Suprapubic skin (tissue), 4 donors: ENCODE results near the gene RETSAT. TPM values are rescaled to one million over a fixed set of nuclear protein-coding genes. Genes with fewer than 3 reads are reported as not detected.
A peak's percentile ranks its signal among the peaks of the same experiment; 100 is the strongest.

Source experiments
- DNase-seq, 2 donors: peaks; one replicate each; pipeline ENCODE4 v3.0.0-alpha.2; 2019; ENCODE audit warnings: low spot score in 2 of 2
- H3K27ac ChIP-seq: fragments of 200-600 bp; sonication (generic); one replicate; pipeline ENCODE4 v1.5.1; 2019
- H3K27me3 ChIP-seq: fragments of 200-600 bp; sonication (generic); one replicate; pipeline ENCODE4 v1.5.1; 2019
- H3K36me3 ChIP-seq: fragments of 200-600 bp; sonication (generic); one replicate; pipeline ENCODE4 v1.5.1; 2019
- H3K4me1 ChIP-seq: fragments of 200-600 bp; sonication (generic); one replicate; pipeline ENCODE4 v1.5.1; 2019
- H3K4me3 ChIP-seq: fragments of 200-600 bp; sonication (generic); one replicate; pipeline ENCODE4 v1.5.1; 2019; ENCODE audit warnings: mild to moderate bottlenecking
- H3K9me3 ChIP-seq: fragments of 200-600 bp; sonication (generic); one replicate; pipeline ENCODE4 v1.5.1; 2019
- CTCF ChIP-seq, 2 donors: fragments of 200-600 bp in 1 of 2; fragments of 450-650 bp in 1 of 2; sonication (generic) in 1 of 2; IDR thresholded peaks; one replicate each; pipeline ENCODE4 v1.5.1; 2016 to 2019; ENCODE audit warnings: antibody characterized with exemption in 2 of 2, mild to moderate bottlenecking in 1 of 2, moderate library complexity in 1 of 2
- EP300 ChIP-seq: sonication (generic); formaldehyde crosslinking; IDR thresholded peaks from one replicate; pipeline ENCODE4 v1.6.1; 2017; ENCODE audit warnings: antibody characterized with exemption
- POLR2A ChIP-seq, 2 donors: fragments of 450-650 bp; IDR thresholded peaks; one replicate each; pipeline ENCODE4 v1.6.1; 2017; ENCODE audit warnings: antibody characterized with exemption in 2 of 2, mild to moderate bottlenecking in 2 of 2, moderate library complexity in 2 of 2
- POLR2AphosphoS5 ChIP-seq, 3 donors: sonication (generic); formaldehyde crosslinking; IDR thresholded peaks; one replicate each; pipeline ENCODE4 v1.6.1; 2017; ENCODE audit warnings: antibody characterized with exemption in 3 of 3
- WGBS: methylation state at CpG from one replicate; pipeline ENCODE4 v1.1.5; 2018; 5-methylcytosine and 5-hydroxymethylcytosine counted together
- total RNA-seq, 4 donors: library from RNA; depleted of rRNA; stranded (reverse); fragments of >200 nt; gene quantifications; one replicate each; pipeline ENCODE4 v1.1.0, GENCODE V29; 2016

Gene RETSAT
- 100 to 1,000 TPM in 3 of 4 donors, 10 to 100 TPM in 1; 92.4 to 126 (median 117) TPM for total RNA-seq

DNA sequence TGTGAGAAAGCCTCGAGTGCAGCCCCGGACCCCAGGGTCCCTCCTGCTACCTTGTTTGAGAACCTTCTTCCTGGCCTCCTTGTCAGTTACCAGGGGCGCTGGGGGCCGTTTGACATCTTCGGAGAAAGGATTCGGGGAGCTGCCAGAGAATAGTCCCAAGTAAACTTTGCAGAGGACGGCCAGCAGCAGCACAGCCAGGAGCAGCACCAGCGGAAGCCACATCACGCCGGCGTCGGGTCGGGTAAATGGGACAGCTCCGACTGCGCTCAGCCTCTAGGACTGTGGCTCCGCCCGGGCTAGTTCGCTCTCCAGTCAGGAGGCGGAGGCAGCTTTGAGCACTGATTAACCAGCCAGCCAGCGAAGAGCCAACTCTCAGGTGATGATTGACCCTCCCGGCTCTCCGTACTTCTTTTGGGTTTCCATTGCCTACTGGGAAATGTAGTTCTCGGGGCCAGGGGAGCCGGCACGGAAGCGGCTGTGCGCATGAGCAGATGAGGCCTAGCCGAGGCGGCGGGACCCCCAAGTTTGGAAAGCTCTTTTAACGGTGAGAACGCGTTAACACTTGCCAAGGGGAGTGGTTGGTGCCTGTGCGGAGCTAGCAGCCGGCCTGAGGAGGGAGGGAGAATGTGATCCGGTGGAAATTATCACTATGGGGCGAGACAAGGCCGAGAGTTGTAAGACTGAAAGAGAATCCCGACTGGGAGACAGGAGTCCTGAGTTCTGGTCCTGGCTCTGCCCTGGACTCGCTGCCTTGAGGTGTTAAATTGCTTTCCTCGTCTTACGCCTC, at the start of gene RETSAT, which contains the start of gene ELMOD3:
Gene RETSAT (minus strand): TSS at position 243 of the 787 bp plus-strand sequence. CDS start 21 bp downstream, at position 222.
Gene ELMOD3 (plus strand): TSS at position 484 of the 787 bp plus-strand sequence. CDS start 2,430 bp downstream, outside the sequence.
- H3K27ac ChIP-seq, result peak within 1 kb of the TSS; percentile 90
- DNase-seq, result peak; percentile 98 to 99
- 0% methylated on average over 38 of the region's 42 CpGs for WGBS
- peaks cover 45% of the 10 kb centered on the region for H3K4me1 ChIP-seq
- H3K36me3 ChIP-seq, result peaks cover 40% of the 10 kb centered on the region
- TF ChIP-seq POLR2AphosphoS5 (IDR thresholded peaks at IDR 0.05) (peak; percentile 9 to 97 (median 95)), CTCF (IDR thresholded peaks at IDR 0.05) (no peak), EP300 (no peak), POLR2A (IDR thresholded peaks at IDR 0.05) (peak in 1 of 2 donors; percentile 90)
- H3K9me3 ChIP-seq, result no peaks in the 10 kb centered on the region
- peak within 1 kb of the TSS; percentile 60 for H3K4me3 ChIP-seq
- H3K27me3 ChIP-seq, result no peaks in the 10 kb centered on the region

GRCh38 chr2:85401844-85402243, 47.5 kb upstream of the RETSAT start:
- no peak overlapping the region for H3K4me3 ChIP-seq
- no peak for TF ChIP-seq CTCF (IDR thresholded peaks at IDR 0.05)
- no peak for TF ChIP-seq POLR2A (IDR thresholded peaks at IDR 0.05)
- no peak for TF ChIP-seq EP300
- WGBS, result 91% methylated on average over 8 of the region's 8 CpGs
- H3K27ac ChIP-seq, result no peak overlapping the region
- no peaks in the 10 kb centered on the region for H3K9me3 ChIP-seq
- H3K36me3 ChIP-seq, result peaks cover 37% of the 10 kb centered on the region
- DNase-seq, result no peak
- peaks cover 22% of the 10 kb centered on the region for H3K4me1 ChIP-seq
- no peaks in the 10 kb centered on the region for H3K27me3 ChIP-seq

GRCh38 chr2:85401464-85401805, 47.1 kb upstream of the RETSAT start:
- Histone ChIP-seq H3K27ac (no peak overlapping the region), H3K4me1 (peaks cover 26% of the 10 kb centered on the region), H3K9me3 (no peaks in the 10 kb centered on the region), H3K27me3 (no peaks in the 10 kb centered on the region), H3K36me3 (peaks cover 37% of the 10 kb centered on the region), H3K4me3 (no peak overlapping the region)
- no peak for TF ChIP-seq EP300
- no peak for DNase-seq
- WGBS, result 100% methylated on average over 1 of the region's 7 CpGs

- 81% methylated on average over 14 of the region's 14 CpGs for WGBS
- peaks cover 29% of the 10 kb centered on the region for H3K4me1 ChIP-seq
- DNase-seq, result peak in 1 of 2 donors; percentile 55
- no peaks in the 10 kb centered on the region for H3K9me3 ChIP-seq
- peaks cover 37% of the 10 kb centered on the region for H3K36me3 ChIP-seq
- H3K27ac ChIP-seq, result no peak overlapping the region
- H3K27me3 ChIP-seq, result no peaks in the 10 kb centered on the region
- H3K4me3 ChIP-seq, result no peak overlapping the region
- no peak for TF ChIP-seq CTCF (IDR thresholded peaks at IDR 0.05)
- no peak for TF ChIP-seq POLR2AphosphoS5 (IDR thresholded peaks at IDR 0.05)
These were observed 46.5 kb upstream of the RETSAT start for GRCh38 chr2:85400541-85401463.

- Histone ChIP-seq H3K4me1 (peaks cover 33% of the 10 kb centered on the region), H3K9me3 (no peaks in the 10 kb centered on the region), H3K27ac (no peak overlapping the region), H3K27me3 (no peaks in the 10 kb centered on the region), H3K4me3 (no peak overlapping the region), H3K36me3 (peaks cover 43% of the 10 kb centered on the region)
- WGBS, result 90% methylated on average over 8 of the region's 8 CpGs
- DNase-seq, result no peak
- no peak for TF ChIP-seq POLR2A (IDR thresholded peaks at IDR 0.05)
- TF ChIP-seq EP300, result no peak
- TF ChIP-seq POLR2AphosphoS5 (IDR thresholded peaks at IDR 0.05), result no peak
These were observed 45.7 kb upstream of the RETSAT start for GRCh38 chr2:85400023-85400422.

DNA sequence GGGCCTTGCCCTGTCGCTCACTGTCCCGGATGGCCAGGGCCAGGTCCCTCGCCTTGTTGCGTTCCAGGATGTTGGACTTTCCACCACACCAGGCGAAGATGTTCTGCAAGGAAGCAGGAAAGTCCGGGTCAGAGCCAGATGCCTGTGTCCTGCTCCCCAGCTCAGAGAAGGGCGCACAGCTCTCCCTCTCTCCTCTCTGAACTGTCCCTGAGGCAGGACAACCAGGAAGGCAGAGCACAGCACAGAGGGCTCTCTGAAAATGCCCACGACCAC, 44.8 kb upstream of the RETSAT start:
- Histone ChIP-seq H3K36me3 (peaks cover 47% of the 10 kb centered on the region), H3K27ac (no peak overlapping the region)
- DNase-seq, result no peak

More for the DNA sequence above, 44.8 kb upstream of the RETSAT start:
- Histone ChIP-seq H3K4me3 (no peak overlapping the region), H3K27me3 (no peaks in the 10 kb centered on the region), H3K9me3 (no peaks in the 10 kb centered on the region), H3K4me1 (peaks cover 43% of the 10 kb centered on the region)
- WGBS, result 87% methylated on average over 8 of the region's 8 CpGs
- TF ChIP-seq POLR2AphosphoS5 (IDR thresholded peaks at IDR 0.05) (no peak), CTCF (IDR thresholded peaks at IDR 0.05) (no peak), POLR2A (IDR thresholded peaks at IDR 0.05) (no peak), EP300 (no peak)
